NCI-H1105 treated with DMSO at 0.1 percent for 48 hours (cell line): Measurements from ENCODE around the gene TSPEAR.
"Not testable (repeated sequence)": the region's sequence is repeated elsewhere in the genome, so short reads cannot be mapped to it uniquely, and the experiment has no call there.

Experiments used
- DNase-seq: peaks from one replicate; lab custom pipeline; 2025; lab: John Stamatoyannopoulos, UW

Gene TSPEAR

DNA sequence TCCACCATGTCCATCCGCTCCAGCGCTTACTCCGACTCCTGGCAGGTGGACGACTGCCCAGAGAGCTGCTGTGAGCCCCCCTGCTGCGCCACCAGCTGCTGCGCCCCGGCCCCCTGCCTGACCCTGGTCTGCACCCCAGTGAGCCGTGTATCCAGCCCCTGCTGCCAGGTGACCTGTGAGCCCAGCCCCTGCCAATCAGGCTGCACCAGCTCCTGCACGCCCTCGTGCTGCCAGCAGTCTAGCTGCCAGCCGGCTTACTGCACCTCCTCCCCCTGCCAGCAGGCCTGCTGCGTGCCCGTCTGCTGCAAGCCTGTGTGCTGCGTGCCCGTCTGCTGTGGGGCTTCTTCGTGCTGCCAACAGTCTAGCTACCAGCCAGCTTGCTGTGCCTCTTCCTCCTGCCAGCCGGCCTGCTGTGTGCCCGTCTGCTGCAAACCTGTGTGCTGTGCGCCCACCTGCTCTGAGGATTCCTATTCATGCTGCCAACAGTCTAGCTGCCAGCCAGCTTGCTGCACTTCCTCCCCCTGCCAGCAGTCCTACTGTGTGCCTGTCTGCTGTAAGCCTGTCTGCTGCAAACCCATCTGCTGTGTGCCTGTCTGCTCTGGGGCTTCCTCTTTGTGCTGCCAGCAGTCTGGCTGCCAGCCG is 84.1 kb downstream of the TSPEAR start:
- DNase-seq: not testable (repeated sequence)

DNA sequence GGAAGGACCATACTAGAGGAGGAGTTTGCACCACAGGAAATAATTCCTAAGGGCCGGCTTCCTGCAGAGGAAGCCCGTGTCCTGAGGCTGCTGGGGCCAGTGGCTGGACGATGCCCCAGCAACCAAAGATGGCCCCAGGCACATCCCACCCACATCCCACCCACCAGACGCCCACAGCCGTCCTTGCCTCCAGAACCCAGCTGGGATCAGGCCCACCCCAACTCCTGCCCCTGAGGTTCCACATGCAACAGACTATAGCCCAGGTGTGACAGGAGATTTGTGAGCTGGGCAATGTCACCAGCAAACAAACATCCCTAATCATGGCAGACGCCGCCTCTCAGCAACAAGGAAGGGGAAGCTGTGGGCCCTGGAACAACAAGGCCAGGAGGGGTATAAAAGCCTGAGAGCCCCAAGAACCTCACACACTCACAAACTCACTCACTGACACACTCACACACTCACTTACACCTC is 84.7 kb downstream of the TSPEAR start, which contains the start of gene KRTAP10-9:
Gene KRTAP10-9, plus strand, starts transcription at position 421 of the 471 bp plus-strand sequence. CDS start 79 bp downstream, outside the sequence.
- DNase-seq: no peak

DNA sequence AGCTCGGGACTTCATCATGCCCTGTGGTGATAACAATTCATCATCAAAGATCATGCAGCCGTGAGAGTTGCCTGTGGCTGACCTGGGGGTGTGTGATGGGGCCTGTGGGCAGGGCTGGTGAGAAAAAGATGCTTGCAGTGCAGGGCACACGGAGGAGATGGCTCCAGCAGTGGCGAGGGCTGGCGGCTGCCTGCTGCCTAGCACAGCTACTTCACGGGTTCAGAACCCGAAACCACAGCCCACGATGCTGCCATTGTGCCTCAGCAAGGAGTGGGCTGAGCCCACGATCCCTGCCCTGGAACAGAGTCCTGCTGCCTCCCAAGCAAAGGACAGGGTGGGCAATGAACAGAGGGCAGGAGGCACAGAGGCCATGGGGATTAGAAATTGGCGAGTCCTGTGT is 85.1 kb downstream of the TSPEAR start:
- DNase-seq: no peak

DNA sequence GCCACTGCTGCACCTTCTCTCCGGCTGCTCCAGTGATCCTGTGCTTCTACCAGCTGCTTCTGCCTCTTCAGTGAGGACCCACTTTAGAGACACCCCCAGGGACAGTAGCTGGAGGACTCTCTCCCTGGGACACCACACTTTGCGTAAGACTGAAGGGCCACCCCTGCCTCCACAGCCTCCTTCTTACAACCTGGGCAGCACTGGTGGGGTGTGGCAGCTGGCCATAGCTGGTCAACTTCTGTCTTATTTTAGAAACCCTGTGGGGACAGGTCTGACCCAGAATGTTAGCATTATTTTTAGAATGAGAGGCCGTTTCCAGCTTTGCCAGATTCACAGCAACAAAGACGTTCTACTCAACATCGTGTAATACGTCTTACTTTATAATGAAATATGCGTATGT is 85.6 kb downstream of the TSPEAR start:
- DNase-seq: no peak

DNA sequence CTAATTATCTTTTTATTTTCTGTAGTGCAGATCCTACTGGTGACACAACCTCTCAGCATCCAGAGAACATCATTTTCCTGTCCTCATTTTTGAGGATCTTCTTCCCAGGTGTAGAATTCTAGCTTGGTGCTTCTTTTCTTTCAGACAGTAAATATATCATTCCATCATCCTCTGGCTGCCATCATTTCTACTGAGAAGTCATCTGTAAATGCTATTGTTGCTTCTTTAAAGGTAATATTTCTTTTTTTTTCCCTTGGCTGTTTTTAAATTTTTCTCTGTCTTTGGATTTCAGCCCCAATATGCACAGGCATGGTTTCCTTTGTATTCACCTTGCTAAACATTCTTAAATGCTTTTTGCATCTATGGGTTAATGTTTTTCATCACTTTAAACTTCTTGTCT is 87.8 kb downstream of the TSPEAR start:
- no peak for DNase-seq

DNA sequence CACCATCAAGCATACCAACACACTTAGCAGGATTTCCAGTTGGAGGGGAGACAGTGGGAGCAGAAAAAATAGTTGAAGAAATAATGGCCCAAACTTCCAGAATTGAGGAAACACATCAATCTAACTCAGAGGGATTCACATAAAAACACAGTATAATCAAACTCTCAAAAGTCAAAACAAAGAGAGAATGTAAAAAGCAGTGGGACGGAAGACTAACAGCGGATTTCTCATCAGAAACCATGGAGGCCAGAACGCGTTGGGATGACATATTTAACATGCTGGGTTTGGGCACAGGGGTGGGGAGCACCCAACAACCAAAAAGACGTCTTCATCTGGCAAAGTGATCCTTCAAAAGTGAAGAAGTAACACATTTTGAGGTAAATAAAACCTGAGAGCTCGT is 91.5 kb downstream of the TSPEAR start:
- DNase-seq: no peak

DNA sequence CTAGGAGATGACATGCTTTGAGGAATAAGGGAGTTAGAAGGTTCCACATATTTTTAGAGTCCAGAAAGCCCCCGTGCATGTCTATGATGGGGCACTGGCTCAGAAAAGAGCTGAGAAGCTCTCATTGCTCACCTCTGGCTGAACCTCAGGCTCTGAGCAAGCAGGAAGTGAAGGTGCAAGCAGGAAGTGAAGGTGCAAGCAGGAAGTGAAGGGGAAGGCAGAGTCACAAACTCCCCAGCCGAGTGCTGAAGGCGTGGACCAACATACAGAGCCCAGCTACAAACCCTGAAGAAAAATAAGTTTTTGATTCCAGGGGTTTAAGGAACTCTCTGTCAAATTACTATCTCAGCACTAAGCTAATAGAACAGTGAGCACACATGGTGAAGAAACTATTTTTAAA is 92.5 kb downstream of the TSPEAR start:
- no peak for DNase-seq

DNA sequence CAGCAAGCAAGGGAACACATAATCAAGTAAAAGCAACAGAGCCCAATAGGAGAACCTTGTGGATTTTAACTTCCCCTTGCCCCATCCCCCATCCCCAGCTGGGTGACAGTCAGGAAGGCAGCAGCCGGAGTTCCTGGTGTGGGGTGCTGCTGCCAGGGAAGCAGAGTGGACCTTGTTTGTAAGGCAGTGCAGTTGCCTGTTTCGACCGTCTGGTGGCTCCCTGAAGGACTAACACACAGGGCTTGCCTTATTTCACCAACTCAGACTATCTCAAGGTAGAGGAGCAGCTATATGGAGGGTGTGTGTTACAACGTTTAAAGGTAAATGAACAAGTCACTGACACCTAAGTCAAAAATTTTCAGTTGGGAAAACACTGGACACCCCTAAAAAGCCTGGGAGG is 92.9 kb downstream of the TSPEAR start:
- DNase-seq: no peak

DNA sequence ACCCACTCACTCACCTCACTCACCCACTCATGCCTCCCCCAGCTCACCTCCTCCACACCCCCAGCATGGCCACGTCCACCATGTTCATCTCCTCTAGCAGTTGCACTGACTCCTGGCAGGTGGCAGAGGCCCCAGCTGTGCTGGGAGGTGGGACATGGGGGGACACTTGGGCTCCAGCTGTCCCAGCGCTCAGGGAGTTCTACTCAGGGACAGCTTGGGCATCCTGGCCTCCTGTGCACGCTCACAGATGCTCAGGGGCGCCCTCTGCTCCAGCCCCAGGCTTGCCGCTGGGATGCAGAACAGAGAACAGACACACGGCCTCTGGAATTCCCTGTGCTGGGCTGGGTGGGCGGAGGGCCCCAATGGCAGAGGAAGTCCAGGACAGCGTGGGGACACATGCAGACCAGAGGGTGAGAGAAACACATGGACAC is 94.3 kb downstream of the TSPEAR start:
- DNase-seq: no peak

DNA sequence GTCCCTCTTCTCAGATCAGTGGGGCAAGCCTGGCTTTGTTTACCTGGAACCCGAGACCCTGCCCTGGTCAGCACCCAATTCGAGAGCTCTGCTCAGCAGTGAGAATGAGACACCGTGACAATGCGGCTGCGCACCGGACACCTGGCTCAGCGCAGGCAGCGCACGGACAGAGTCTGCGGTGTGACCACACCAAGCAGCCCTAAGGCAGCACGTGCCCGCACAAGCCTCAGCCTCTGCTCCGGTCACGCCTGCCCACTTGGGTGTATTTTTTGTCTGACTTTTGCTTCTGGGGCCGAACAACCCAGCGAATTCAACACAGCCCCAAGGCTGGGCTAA is 94.8 kb downstream of the TSPEAR start:
- no peak for DNase-seq

DNA sequence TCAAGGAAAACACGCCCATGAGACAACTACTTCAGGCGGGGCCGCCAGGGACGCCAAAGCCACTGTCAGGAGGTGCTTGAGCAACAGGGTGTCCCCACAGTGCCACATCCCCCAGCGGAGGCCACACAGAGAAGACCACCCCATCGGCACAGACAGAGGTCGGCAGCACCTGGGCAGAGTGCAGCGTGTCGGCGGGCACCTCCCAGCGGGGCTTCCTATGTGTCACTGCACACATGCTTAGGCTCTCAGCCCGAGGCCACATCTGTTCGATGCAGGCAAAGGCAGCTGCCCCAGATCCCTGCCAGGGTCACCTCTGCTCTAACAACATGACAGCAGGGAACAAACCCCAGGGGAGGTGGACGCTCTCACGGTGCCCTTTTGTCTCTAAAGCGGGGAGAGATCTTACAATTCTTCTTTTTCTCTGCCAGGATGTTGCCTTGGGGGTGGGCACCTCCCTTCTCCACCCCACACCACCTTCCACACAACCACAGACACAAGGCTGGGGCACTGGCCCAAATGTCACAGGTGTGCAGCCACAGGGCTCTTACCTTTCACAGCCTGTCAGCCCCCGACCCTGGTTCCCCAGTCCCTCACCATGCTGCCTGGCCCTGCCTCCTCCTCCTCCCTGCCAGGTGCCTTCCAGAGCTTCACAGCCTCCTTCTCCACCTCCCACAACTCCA is 95.3 kb downstream of the TSPEAR start:
- no peak for DNase-seq

DNA sequence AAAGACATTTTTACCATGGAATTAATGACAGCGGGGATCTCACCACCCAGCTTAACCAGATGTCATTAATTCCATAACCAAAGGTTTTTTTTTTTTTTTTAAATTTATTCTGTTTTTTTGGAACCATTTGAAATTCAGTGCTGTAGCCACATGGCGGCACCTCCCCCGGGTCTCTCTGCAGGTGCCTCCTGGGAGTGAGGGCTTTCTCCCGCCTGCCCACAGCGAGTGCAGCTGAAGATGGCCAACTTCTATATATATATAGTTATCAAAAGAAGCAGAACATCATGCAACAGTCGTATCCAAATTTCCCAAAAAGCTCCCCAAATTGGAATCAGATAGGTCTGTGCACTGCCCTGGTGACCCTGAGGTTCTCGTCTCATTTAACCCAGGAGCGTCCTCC is 95.9 kb downstream of the TSPEAR start:
- no peak for DNase-seq

DNA sequence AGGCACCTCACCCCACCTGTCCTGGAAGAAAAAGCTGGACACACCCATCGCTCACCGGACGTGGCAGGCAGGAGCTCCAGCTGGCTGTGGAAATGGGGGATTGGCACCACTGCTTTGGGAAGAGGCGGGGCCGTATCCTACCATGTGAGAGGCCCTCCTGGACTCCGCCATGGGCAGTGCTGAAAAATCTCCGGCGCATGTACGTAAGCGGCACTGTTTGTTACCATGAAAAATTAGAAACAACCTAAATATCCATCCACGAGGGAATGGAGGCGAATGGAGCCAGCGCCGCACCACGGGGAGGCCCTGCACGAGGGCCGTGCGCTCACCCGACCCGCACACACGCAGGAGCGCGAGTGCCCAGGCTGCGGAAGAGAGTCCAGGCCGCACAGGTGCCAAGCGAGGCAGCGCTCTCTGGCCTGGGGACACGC is 96.4 kb downstream of the TSPEAR start:
- DNase-seq: no peak

DNA sequence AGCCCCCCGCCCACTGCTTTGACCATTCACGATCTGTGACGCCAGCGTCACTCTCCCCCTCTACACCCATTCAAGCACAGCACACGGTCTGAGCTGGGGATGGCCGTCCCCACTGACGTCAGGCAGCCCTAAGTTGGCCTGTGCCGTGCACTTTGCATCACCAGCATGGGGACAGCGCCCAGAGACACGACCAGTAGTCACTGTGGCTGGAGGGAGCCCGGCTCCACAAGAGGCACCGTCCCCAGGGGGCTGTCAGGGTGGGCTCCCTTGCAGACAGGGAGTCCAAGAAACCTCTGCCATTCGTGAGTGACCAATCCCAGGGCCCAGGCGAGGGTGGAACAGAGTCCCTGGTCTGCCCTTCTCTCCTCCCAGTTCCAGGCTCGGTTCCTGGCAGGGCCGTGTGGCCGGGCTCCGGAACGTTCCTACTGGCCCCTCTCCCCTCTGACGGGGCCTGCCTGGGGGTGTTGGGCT is 97.2 kb downstream of the TSPEAR start:
- no peak for DNase-seq

DNA sequence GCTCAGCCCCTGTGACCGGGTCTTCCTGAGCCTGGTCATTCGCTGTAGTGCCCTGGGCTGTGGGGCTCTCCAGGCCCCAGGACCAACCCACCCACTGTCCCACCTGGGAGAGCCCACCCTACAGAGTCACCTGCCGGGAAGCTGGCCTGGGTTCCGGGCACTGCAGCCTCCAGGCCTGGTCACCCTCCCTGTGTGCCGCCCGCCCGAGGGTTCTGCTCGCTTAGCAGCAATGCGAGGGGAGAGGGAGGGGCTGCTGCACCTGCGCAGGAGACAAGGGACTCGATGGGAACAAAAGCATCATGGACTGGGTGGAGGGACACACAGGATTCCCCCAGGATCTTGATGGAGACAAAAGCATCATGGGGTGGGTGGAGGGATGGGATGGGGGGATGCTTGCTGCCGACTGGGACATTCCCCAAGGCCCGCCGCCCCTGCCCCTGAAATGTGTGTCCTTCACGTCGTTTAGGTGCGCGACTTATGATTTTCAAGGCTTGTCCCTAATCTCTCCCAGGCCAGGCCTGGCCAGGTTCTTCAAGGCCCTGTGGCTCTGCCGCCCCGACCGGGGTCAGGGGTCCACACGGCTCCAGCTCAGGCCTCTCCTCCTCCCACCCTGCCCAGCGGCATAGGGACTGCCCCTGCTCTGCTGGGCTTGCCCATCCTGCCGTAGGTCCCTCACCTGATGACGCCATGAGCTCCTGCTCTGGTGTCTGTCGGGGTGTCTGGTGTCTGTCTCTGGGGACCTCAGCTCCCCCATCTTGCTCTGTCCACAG is 97.8 kb downstream of the TSPEAR start:
- DNase-seq: no peak

DNA sequence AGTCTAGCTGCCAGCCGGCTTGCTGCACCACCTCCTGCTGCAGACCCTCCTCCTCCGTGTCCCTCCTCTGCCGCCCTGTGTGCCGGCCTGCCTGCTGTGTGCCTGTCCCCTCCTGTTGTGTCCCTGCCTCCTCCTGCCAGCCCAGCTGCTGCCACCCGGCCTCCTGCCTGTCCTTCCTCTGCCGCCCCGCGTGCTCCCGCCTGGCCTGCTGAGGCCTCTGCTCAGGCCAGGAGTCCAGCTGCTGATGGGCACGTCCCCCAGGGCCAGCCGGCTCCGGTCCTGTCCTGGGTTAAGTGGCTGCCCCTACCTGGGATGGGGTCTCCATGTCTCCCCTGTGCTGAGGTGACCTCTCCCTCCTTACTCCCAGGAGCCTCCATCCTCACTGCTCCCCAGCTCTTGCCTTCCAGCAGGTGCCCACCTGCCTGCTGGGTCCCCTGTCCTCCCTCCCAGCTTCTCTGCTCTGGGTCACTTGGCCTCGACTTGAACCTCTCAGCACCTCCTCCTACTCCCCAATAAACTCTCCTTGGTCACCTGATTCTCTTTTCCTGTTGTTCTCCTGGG is 98.6 kb downstream of the TSPEAR start:
- no peak for DNase-seq

DNA sequence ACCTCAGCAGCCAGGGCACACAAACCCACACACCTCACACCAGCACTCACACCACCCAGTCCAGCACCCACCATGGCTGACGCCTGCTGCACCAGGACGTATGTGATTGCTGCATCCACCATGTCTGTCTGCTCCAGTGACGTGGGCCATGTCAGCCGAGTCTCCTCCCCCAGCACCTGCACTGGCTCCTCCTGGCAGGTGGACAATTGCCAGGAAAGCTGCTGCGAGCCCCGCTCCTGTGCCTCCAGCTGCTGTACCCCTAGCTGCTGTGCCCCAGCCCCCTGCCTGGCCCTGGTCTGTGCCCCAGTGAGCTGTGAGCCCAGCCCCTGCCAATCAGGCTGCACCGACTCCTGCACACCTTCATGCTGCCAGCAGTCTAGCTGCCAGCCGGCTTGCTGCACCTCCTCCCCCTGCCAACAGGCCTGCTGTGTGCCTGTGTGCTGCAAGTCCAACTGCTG is 99.3 kb downstream of the TSPEAR start, which contains the start of gene KRTAP10-8:
Gene KRTAP10-8, plus strand, starts transcription at position 51 of the 458 bp plus-strand sequence. Its CDS starts 22 bp downstream, at position 73.
- DNase-seq: no peak

DNA sequence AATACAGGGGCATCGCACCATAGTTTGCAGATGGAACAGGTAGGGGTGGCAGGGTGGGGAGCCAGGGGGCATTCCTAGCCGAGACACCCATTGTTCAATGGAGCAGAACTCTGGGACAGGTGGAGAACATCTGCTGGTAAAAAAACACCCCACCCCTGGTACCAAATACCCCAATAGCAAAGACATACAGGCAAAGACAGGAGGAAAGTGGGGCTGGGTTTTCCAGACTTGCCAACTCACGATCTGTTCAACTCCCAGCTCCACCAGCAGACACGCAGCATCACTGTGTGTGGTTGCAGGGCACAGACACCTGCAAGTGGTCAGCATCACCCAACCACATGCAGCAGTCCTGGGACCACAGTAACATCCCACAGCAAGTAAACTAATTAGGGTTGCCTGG is 99.8 kb downstream of the TSPEAR start:
- DNase-seq: no peak

DNA sequence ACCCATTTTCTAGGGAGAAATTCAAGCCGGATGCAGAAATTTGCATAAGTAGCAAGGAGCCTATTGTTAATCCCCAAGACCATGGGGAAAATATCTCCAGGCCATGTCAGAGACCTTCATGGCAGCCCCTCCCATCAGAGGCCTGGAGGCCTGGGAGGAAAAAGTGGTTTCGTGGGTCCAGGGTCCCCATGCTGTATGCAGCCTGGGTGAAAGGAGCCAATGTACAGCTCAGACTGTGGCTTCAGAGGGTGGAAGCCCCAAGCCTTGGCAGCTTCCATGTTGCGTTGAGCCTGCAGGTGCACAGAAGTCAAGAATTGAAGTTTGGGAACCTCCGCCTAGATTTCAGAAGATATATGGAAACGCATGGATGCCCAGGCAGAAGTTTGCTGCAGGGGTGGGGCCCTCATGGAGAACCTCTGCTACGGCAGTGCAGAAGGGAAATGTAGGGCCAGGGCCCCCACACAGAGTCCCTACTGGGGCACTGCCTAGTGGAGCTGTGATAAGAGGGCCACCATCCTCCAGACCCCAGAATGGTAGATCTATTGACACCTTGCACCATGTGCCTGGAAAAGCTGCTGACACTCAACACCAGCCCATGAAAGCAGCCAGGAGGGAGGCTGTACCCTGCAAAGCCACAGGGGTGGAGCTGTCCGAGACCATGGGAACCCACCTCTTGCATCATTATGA is 101.1 kb downstream of the TSPEAR start:
- not testable (repeated sequence) for DNase-seq

DNA sequence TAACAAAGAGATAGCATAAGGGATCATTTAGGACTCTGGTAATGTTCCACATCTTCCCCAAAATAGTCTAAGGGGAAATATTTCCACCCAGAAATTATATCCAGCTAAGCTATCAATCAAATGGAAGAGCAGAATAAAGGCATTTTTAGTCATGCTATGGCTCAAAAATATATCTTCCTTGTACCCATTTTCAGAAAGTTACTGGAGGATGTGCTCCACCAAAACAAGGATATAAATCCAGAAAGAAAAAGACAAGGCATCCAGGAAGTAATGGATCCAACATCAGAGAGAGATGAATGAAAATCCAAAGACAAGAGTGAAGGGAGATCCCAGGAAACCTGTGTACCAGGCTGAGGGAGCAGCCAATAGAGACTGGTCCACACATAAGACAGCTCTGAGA is 102.2 kb downstream of the TSPEAR start:
- no peak for DNase-seq

DNA sequence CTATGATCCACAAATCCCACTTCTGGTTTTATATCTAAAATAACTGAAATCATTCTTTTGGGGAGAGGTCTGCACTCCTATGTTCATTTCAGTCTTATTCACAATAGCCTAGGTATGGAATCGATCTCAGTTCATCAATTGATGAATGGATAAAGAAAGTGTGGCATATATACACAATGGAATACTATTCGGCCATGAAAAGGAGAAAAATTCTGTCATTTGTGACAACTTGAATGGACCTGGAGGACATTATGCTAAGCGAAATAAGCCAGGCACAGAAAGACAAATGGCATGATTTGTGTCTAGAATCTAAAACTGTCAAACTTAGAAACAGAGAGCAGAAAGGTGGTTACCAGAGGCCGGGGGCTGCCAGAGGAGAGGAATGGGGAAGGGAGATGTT is 104.9 kb downstream of the TSPEAR start:
- DNase-seq: no peak

DNA sequence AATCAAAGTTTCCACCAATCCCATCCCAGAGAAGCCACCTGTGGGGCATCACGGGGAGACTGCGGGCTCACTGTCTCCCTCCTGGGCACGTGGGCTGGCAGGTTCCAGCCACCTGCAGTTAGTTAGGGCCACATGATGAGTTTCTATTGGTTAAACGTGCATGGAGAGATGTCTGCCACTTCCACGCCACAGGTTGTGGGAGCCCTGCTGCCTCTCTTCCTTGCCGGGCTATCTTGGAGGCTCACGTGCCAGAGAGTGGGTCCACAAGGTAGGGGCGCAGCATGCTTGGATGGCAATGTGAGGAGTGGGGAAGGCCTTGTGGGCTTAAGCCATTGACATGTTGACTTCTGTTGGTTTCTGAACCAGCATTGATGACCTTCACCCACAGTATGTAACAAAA is 107.5 kb downstream of the TSPEAR start:
- DNase-seq: no peak
